ENCODE measurements around the gene NIM1K.
"Not testable (repeated sequence)": the region's sequence is repeated elsewhere in the genome, so short reads cannot be mapped to it uniquely, and the experiment has no call there.

Gene NIM1K

DNA sequence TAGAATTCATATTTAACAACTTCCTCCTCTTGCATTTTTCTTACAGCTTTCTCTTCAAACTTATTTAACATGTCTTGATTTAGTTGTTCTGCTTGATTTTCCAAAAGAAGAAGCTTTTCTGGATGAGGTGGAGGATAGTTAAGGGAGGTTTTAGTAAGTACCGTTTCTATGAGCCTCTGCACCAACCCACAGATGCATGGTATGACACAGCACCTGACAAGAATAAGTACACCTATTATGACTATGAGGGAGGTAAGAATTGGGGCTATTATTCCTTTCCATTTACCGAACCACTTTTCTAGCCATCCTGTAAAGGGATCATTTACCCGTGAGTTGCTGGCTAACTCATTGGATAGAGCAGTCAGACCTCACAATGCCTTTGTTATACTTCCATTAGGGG, 123.7 kb downstream of the NIM1K start:
- Histone ChIP-seq H3K4me3 (ENCODE audit: low read depth, low read length) (no peak overlapping the region), H3K36me3 (ENCODE audit: control insufficient read depth in 2 of 2, insufficient read depth in 1 of 2, low read length in 2 of 2) (peaks cover 0 to 6% of the 10 kb centered on the region in 2 experiments; a peak in 2 of 3 replicates), H3K4me1 (ENCODE audit: control insufficient read depth, insufficient read depth, low read length) (peaks cover 2% of the 10 kb centered on the region), H3K27ac (ENCODE audit: extremely low read depth, low read depth, low read length) (no peak overlapping the region), H3K9me3 (ENCODE audit: control insufficient read depth, insufficient read depth, low read depth, low read length) (no peaks in the 10 kb centered on the region)
- no peak for TF ChIP-seq ZNF423 (tag by site-specific recombination; IDR thresholded peaks at IDR 0.05)
- ChIA-PET CTCF (interaction anchor here (0.7 to 1.3 kb wide), 4 partner anchors 9 to 169 kb away, joined by 3 to 8 read pairs (median 4); no protein-coding TSS in a partner anchor), POLR2A (no interaction called here)

- ChIA-PET POLR2A (no interaction called here), CTCF (interaction anchor here (0.6 to 1.3 kb wide), 3 partner anchors 24 to 73 kb away, joined by 4 to 8 read pairs (median 4); no protein-coding TSS in a partner anchor)
- TF ChIP-seq, protein P1, sequence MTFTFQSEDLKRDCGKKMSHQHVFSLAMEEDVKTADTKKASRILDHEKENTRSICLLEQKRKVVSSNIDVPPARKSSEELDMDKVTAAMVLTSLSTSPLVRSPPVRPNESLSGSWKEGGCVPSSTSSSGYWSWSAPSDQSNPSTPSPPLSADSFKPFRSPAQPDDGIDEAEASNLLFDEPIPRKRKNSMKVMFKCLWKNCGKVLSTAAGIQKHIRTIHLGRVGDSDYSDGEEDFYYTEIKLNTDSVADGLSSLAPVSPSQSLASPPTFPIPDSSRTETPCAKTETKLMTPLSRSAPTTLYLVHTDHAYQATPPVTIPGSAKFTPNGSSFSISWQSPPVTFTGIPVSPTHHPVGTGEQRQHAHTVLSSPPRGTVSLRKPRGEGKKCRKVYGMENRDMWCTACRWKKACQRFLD (tag by site-specific recombination; IDR thresholded peaks at IDR 0.05): no peak
- TF ChIP-seq ZNF214 (tag by site-specific recombination; IDR thresholded peaks at IDR 0.05; ENCODE audit: borderline replicate concordance) (no peak), ZXDB (tag by site-specific recombination; IDR thresholded peaks at IDR 0.05) (no peak), ZBTB44 (tag by site-specific recombination; IDR thresholded peaks at IDR 0.05) (no peak), ZNF354C (tag by site-specific recombination; IDR thresholded peaks at IDR 0.05; ENCODE audit: borderline replicate concordance, low read depth) (no peak), KLF8 (tag by site-specific recombination; IDR thresholded peaks at IDR 0.05) (no peak)
- Histone ChIP-seq H3K36me3 (ENCODE audit: control insufficient read depth in 2 of 2, insufficient read depth in 1 of 2, low read length in 2 of 2) (no peaks in the 10 kb centered on the region), H3K4me3 (ENCODE audit: low read depth, low read length) (no peak overlapping the region), H3K9me3 (ENCODE audit: control insufficient read depth, insufficient read depth, low read depth, low read length) (no peaks in the 10 kb centered on the region), H3K27ac (ENCODE audit: extremely low read depth, low read depth, low read length) (no peak overlapping the region), H3K4me1 (ENCODE audit: control insufficient read depth, insufficient read depth, low read length) (no peaks in the 10 kb centered on the region; the same call in 1 of the 2 replicates)
Measured at GRCh38 chr5:43316421-43316820, 124.4 kb downstream of the NIM1K start.

GRCh38 chr5:43320846-43321245, 128.8 kb downstream of the NIM1K start:
- H3K36me3 ChIP-seq (ENCODE audit: control insufficient read depth in 2 of 2, insufficient read depth in 1 of 2, low read length in 2 of 2): no peaks in the 10 kb centered on the region
- H3K27ac ChIP-seq (ENCODE audit: extremely low read depth, low read depth, low read length): no peak overlapping the region
- H3K9me3 ChIP-seq (ENCODE audit: control insufficient read depth, insufficient read depth, low read depth, low read length): no peaks in the 10 kb centered on the region
- H3K4me1 ChIP-seq (ENCODE audit: control insufficient read depth, insufficient read depth, low read length): no peaks in the 10 kb centered on the region
- no peak for TF ChIP-seq SALL2 (tag by site-specific recombination; IDR thresholded peaks at IDR 0.05; ENCODE audit: borderline replicate concordance)
- TF ChIP-seq RBAK (tag by site-specific recombination; IDR thresholded peaks at IDR 0.05): no peak
- no peak for TF ChIP-seq HIC1 (tag by site-specific recombination; IDR thresholded peaks at IDR 0.05)
- no peak for TF ChIP-seq ZNF24 (tag by site-specific recombination; IDR thresholded peaks at IDR 0.05)
- TF ChIP-seq, protein P2, sequence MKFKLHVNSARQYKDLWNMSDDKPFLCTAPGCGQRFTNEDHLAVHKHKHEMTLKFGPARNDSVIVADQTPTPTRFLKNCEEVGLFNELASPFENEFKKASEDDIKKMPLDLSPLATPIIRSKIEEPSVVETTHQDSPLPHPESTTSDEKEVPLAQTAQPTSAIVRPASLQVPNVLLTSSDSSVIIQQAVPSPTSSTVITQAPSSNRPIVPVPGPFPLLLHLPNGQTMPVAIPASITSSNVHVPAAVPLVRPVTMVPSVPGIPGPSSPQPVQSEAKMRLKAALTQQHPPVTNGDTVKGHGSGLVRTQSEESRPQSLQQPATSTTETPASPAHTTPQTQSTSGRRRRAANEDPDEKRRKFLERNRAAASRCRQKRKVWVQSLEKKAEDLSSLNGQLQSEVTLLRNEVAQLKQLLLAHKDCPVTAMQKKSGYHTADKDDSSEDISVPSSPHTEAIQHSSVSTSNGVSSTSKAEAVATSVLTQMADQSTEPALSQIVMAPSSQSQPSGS (tag by site-specific recombination; IDR thresholded peaks at IDR 0.05; ENCODE audit: low read depth): no peak
- TF ChIP-seq ZIC2 (tag by site-specific recombination; IDR thresholded peaks at IDR 0.05): no peak
- TF ChIP-seq ZNF600 (tag by site-specific recombination; IDR thresholded peaks at IDR 0.05): no peak
- no peak for TF ChIP-seq ZNF610 (tag by site-specific recombination; IDR thresholded peaks at IDR 0.05; ENCODE audit: borderline replicate concordance)
- H3K4me3 ChIP-seq (ENCODE audit: low read depth, low read length): no peak overlapping the region
- ChIA-PET POLR2A (no interaction called here), CTCF (no interaction called here)

DNA sequence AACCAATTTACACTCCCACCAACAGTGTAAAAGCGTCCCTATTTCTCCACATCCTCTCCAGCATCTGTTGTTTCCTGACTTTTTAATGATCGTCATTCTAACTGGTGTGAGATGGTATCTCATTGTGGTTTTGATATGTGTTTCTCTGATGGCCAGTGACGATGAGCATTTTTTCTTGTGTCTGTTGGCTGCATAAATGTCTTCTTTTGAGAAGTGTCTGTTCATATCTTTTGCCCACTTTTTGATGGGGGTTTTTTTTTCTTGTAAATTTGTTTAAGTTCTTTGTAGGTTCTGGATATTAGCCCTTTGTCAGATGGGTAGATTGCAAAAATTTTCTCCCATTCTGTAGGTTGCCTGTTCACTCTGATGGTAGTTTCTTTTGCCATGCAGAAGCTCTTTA, 131.5 kb downstream of the NIM1K start:
- H3K4me1 ChIP-seq (ENCODE audit: control insufficient read depth, insufficient read depth, low read length); H3K27ac ChIP-seq (ENCODE audit: extremely low read depth, low read depth, low read length); H3K36me3 ChIP-seq (ENCODE audit: control insufficient read depth in 2 of 2, insufficient read depth in 1 of 2, low read length in 2 of 2); H3K9me3 ChIP-seq (ENCODE audit: control insufficient read depth, insufficient read depth, low read depth, low read length); CTCF ChIA-PET; H3K4me3 ChIP-seq (ENCODE audit: low read depth, low read length); POLR2A ChIA-PET: not testable (repeated sequence)

DNA sequence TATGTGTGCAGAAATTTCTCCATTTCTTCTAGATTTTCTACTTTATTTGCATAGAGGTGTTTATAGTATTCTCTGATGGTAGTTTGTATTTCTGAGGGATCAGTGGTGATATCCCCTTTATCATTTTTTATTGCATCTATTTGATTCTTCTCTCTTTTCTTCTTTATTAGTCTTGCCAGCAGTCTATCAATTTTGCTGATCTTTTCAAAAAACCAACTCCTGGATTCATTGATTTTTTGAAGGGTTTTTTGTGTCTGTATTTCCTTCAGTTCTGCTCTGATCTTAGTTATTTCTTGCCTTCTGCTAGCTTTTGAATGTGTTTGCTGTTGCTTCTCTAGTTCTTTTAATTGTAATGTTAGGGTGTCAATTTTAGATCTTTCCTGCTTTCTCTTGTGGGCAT, 133.6 kb downstream of the NIM1K start:
- H3K27ac ChIP-seq (ENCODE audit: extremely low read depth, low read depth, low read length); H3K9me3 ChIP-seq (ENCODE audit: control insufficient read depth, insufficient read depth, low read depth, low read length); H3K4me3 ChIP-seq (ENCODE audit: low read depth, low read length); H3K4me1 ChIP-seq (ENCODE audit: control insufficient read depth, insufficient read depth, low read length); H3K36me3 ChIP-seq (ENCODE audit: control insufficient read depth in 2 of 2, insufficient read depth in 1 of 2, low read length in 2 of 2); CTCF ChIA-PET: not testable (repeated sequence)
- POLR2A ChIA-PET: interaction anchor here (0.6 kb wide), 1 partner anchor 25 kb away, joined by 5 read pairs; no protein-coding TSS in a partner anchor
